Smooth muscle cell of the umbilical artery (primary cell): ENCODE results near the gene ARL2. TPM values are rescaled to one million over a fixed set of nuclear protein-coding genes. Genes with fewer than 3 reads are reported as not detected.

Experiments
- total RNA-seq: library from RNA; depleted of rRNA; stranded (reverse); fragments of >200 nt; gene quantifications from 2 replicates; pipeline ENCODE4 v1.2.3, GENCODE V29; 2014

ARL2 gene
- total RNA-seq = 73.7 and 76.6 TPM in 2 replicates

GRCh38 chr11:65013888-65014725 lies at the start of gene ARL2:
Gene ARL2 (plus strand): TSS chr11:65014160. CDS start chr11:65014208, 48 bp downstream.

GRCh38 chr11:64971421-64972233 lies 42.3 kb upstream of the ARL2 start, which contains the start of gene MAJIN:
Gene MAJIN (minus strand): TSS chr11:64972108. CDS start chr11:64959405, 12,703 bp downstream.

GRCh38 chr11:64996710-64997380 lies 17.1 kb upstream of the ARL2 start, which contains the start of gene BATF2:
Gene BATF2 (minus strand): TSS chr11:64996971. CDS start chr11:64996914, 57 bp downstream.

GRCh38 chr11:65027213-65028067 lies 13.5 kb downstream of the ARL2 start, which contains the start of gene SNX15:
Gene SNX15 (plus strand): TSS chr11:65027439. CDS start chr11:65027538, 99 bp downstream.

GRCh38 chr11:65040847-65041622 lies 27.1 kb downstream of the ARL2 start, which contains the start of gene SAC3D1:
Gene SAC3D1 (plus strand): TSS chr11:65041210. CDS start chr11:65041293, 83 bp downstream.

GRCh38 chr11:65058419-65059054 lies 44.6 kb downstream of the ARL2 start, which contains the start of gene NAALADL1:
Gene NAALADL1 (minus strand): TSS chr11:65058553. CDS start chr11:65058521, 32 bp downstream.

Other genes with a start within 250 kb of the ARL2 start
- gene SF1, start 235.6 kb upstream of the ARL2 start, total RNA-seq = 72.2 and 125 TPM in 2 replicates
- gene MAP4K2, start 210.9 kb upstream of the ARL2 start, total RNA-seq = 11.0 and 19.2 TPM in 2 replicates
- 13.4 and 34.0 TPM in 2 replicates for gene MEN1, start 203.6 kb upstream of the ARL2 start, total RNA-seq
- gene CDC42BPG, start 169.5 kb upstream of the ARL2 start, total RNA-seq = under 0.01 and 0.32 TPM in 2 replicates
- gene EHD1, start 135.5 kb upstream of the ARL2 start, total RNA-seq = 40.4 and 211 TPM in 2 replicates
- gene ATG2A, start 97.0 kb upstream of the ARL2 start, total RNA-seq = 12.5 and 14.9 TPM in 2 replicates
- 16.0 and 21.0 TPM in 2 replicates for gene PPP2R5B, start 89.5 kb upstream of the ARL2 start, total RNA-seq
- gene GPHA2, start 78.3 kb upstream of the ARL2 start, total RNA-seq = not detected in 2 replicates
- gene MAJIN, start 42.1 kb upstream of the ARL2 start, total RNA-seq = under 0.01 TPM in 1 of 2 replicates, not detected in the other
- under 0.01 and 0.51 TPM in 2 replicates for gene BATF2, start 17.2 kb upstream of the ARL2 start, total RNA-seq
- 3.0 and 10.7 TPM in 2 replicates for gene SNX15, start 13.3 kb downstream of the ARL2 start, total RNA-seq
- gene SAC3D1, start 27.1 kb downstream of the ARL2 start, total RNA-seq = 6.9 and 7.1 TPM in 2 replicates
- 17.3 and 19.9 TPM in 2 replicates for gene NAALADL1, start 44.4 kb downstream of the ARL2 start, total RNA-seq
- gene CDCA5, start 69.9 kb downstream of the ARL2 start, total RNA-seq = 1.8 and 6.0 TPM in 2 replicates
- 23.5 and 33.7 TPM in 2 replicates for gene ZFPL1, start 70.1 kb downstream of the ARL2 start, total RNA-seq
- 108 and 163 TPM in 2 replicates for gene VPS51, start 82.1 kb downstream of the ARL2 start, total RNA-seq
- gene TM7SF2, start 97.7 kb downstream of the ARL2 start, total RNA-seq = 12.2 and 17.0 TPM in 2 replicates
- gene ZNHIT2, start 103.5 kb downstream of the ARL2 start, total RNA-seq = 6.5 and 7.3 TPM in 2 replicates
- gene FAU, start 108.0 kb downstream of the ARL2 start, total RNA-seq = 104 and 213 TPM in 2 replicates
- 44.0 and 47.2 TPM in 2 replicates for gene MRPL49, start 108.2 kb downstream of the ARL2 start, total RNA-seq
- 25.2 and 38.0 TPM in 2 replicates for gene SYVN1, start 120.4 kb downstream of the ARL2 start, total RNA-seq
- gene SPDYC, start 156.1 kb downstream of the ARL2 start, total RNA-seq = not detected in 2 replicates
- gene CAPN1, start 167.8 kb downstream of the ARL2 start, total RNA-seq = 52.6 and 180 TPM in 2 replicates
- 1.5 and 7.9 TPM in 2 replicates for gene POLA2, start 247.8 kb downstream of the ARL2 start, total RNA-seq